Measurements from ENCODE around the gene DHRS7.

- no peak for TF ChIP-seq CTCF (IDR thresholded peaks at IDR 0.05; ENCODE audit: borderline replicate concordance, extremely low read depth, low read length, poor library complexity, severe bottlenecking)
- TF ChIP-seq EZH2 (IDR thresholded peaks at IDR 0.05; ENCODE audit: borderline replicate concordance, low read depth, low read length, severe bottlenecking) = no peak
These were observed 69.3 kb downstream of the DHRS7 start for GRCh38 chr14:60095781-60096450.
